ENCODE data around the gene AKNA. TPM values are rescaled to one million over a fixed set of nuclear protein-coding genes. Genes with fewer than 3 reads are reported as not detected.

Gene AKNA
- polyA plus RNA-seq, 4 donors = 11.0 to 18.6 (median 14.5) TPM

- no peak for DNase-seq (ENCODE audit: low read depth in 4 of 4, low spot score in 2 of 4)
Measured at GRCh38 chr9:114376586-114377445, 11.0 kb downstream of the AKNA start.

GRCh38 chr9:114375386-114376175 lies 12.2 kb downstream of the AKNA start:
- no peak for DNase-seq (ENCODE audit: low read depth in 4 of 4, low spot score in 2 of 4)

- no peak for DNase-seq (ENCODE audit: low read depth in 4 of 4, low spot score in 2 of 4)
Measured at GRCh38 chr9:114374936-114375335, 12.8 kb downstream of the AKNA start.

DNA sequence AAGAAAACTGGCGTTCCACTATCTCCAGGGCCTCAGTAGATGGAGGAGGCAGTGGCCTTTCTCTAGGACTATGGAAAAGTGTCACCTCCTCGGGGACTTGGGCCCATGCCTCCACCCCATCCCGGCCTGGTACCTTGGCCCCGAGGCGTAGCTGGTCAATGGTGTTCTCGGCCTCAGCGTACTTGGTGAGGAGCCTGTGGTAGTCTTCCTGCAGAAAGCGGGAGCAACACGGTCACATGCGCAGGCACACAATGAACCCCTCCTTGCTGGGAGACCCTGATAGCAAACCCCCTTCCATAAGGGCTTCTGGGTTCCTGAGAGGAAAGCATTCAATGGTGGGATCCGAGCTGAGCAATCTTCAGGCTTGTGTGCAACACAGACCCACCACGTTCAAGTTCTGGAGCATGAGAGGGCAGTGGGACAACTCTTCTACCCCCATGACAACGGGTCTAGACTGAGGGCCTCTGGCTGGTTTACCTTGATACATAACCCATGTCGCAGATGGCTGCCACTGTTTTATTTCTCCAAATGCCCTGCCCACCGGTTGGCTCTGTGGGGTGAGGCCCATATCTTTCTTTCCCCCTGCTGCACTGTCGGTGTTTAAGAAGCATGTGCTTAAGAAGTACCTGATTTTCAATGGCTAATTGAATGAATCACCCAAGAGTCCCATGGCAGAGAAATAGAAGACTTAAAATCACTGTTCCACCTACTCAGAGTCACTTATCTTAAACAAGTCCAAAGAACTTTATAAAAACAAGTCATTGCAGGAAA lies 13.6 kb downstream of the AKNA start:
- DNase-seq (ENCODE audit: low read depth in 4 of 4, low spot score in 2 of 4) = no peak

DNA sequence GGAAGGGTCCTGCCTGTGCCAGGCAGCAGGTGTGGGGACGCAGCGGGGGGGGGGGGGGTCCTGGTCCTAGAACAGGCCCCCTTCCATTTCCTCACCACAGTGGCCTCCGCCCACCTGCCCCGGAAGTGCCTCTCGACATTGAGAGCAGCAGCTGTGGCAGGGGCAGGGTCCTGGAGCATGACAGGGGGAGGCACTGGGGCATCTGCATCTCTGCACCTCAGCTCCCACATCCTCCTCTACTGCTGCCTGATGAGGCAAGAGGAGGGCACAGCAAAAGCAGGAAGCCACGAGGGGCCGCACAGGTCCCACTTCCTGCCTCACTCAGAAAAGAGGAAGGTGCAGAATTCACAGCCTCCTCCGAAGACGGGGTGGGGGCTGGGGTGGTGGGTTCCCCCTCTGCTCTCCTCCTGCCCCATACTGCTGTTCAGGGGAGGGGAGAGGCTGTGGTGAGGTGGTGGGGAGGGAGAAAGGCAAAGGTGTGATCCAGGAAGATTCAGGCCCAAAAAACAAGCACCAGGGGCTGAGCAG lies 14.8 kb downstream of the AKNA start:
- DNase-seq (ENCODE audit: low read depth in 4 of 4, low spot score in 2 of 4) = no peak

- DNase-seq (ENCODE audit: low read depth in 4 of 4, low spot score in 2 of 4) = no peak
Measured at GRCh38 chr9:114371973-114372917, 15.5 kb downstream of the AKNA start.

- no peak for DNase-seq (ENCODE audit: low read depth in 4 of 4, low spot score in 2 of 4)
Measured at GRCh38 chr9:114371343-114371944, 16.3 kb downstream of the AKNA start.

GRCh38 chr9:114370968-114371320 lies 16.8 kb downstream of the AKNA start:
- DNase-seq (ENCODE audit: low read depth in 4 of 4, low spot score in 2 of 4) = no peak

DNA sequence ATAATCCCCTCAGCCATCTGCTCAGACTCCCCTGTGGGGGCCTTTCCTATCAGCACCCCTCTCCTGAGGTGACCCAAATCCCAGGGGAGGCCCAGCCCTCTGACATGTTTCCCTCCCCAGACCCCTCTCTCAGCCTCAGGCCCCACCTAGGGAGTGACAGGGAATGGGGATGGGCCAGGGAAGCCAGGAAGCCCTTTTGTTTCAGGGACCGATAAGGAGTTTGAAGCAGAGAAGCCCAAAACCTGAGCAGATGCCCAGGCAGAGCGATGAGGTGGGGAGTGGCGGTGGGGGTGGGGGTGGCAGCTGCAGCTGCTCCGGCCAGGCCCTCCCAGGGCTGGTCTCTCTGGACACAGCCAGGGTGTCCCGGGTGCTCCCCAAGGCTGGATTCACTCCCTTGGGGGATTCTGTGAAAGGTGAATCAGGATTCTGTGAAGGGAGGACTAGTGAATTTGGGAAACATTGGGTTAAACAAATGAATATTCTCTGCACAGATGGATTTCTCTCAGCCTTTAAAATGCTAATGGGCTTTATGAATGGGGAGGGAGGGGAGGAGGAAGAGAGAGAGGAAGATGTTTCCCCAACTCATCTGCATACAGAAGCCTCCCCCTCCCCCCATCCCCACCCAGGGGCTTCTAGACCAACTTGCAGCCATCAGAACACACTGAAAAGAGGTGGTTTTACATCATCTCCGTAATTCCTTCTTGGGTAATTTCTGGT lies 17.4 kb downstream of the AKNA start:
- DNase-seq (ENCODE audit: low read depth in 4 of 4, low spot score in 2 of 4) = no peak

DNA sequence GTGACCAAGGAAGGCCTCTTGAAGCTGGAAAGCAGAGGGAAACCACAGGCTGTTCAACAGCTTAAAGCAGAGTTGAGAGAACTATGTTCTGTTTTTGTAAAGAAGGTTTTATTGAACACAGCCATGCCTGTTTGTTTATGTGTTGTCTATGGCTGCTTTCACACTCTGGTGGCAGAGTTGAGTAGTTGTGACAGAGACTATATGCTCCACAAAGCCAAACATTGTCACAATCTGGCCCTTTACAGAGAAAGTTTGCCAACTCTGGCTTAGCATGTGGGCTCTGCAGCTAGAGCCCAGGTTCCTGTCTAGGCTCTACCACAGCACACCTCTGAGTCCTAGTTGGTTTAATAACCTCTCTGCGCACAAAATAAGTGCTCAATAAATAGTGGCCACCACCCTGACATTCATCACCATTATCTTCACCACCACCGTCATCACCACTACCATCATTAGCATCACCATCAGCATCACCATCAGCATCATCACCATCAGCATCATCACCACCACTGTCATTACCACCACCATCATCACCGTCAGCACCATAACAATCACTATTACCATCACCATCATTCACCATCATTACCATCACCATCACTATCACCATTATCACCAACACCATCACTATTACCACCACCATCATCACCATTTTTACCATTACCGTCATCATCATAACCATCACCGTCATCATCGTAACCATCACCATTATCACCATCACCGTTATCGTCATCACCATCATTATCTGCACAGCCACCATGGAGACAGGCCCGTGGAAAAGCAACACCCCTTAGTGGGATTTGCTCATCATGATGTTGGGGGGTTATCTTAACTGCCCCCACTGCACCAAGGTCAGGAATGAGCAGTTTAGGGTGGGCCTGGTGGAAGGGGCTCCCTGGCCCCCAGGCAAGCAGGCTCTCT lies 18.3 kb downstream of the AKNA start:
- DNase-seq (ENCODE audit: low read depth in 4 of 4, low spot score in 2 of 4) = no peak

DNA sequence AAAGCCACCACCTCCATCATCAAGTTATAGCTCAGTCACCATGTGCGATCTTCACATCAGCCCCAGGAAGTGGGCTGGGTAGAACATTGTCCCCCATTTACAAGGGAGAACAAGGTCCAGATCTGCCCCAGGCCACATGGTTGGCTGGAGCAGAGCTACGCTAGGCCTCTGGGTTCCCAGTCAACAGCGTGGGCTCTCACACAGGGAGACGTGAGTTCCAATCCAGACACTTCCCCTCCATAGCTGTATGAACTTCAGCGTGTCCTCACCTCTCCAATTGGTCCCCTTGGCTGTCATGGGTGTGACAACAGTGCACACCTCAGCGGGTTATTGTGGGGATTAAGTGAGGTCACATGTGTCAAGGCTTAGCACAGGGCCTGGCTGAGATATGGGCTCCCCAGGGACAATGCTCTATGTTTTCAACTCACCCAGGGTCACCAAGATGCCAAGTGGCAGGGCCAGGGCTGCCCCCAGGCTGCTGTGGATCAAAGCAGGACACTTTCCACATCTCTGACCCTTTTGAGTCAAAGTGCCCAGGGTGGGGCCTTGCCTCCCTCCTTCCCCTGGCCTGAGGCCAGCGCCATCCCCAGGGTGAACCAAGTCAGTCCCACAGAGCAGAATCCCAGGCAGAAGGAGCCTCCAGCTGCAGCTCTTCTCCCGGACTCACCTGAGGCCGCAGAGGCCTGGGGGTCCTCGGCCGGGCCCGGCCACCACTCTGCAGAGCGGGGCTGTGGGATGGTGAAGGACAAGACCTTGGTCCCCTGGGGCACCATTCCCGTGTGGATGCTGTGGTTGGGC lies 19.8 kb downstream of the AKNA start:
- DNase-seq (ENCODE audit: low read depth in 4 of 4, low spot score in 2 of 4) = no peak

DNA sequence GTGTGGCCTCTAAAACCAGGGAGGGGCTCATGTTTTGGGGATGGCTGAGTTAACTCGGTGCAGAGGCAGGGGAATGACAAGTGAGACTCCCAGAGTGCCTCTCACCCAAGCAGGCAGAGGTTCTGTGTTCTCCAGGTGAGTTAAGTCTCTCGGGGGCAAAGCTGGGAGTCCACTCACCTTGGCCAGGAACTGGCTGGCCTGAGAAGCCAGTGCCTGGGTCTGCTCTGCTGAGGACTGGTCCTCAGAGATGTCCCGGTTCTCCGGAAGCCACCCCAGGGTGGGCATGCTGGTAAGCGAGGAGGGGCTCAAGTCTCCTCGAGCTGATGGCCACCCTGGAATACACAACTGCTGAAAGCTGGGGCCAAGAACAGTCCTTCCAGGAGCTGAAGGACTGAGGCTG lies 20.4 kb downstream of the AKNA start:
- no peak for DNase-seq (ENCODE audit: low read depth in 4 of 4, low spot score in 2 of 4)

GRCh38 chr9:114366334-114367128 lies 21.3 kb downstream of the AKNA start:
- DNase-seq (ENCODE audit: low read depth in 4 of 4, low spot score in 2 of 4) = no peak

GRCh38 chr9:114365194-114365593 lies 22.6 kb downstream of the AKNA start:
- no peak for DNase-seq (ENCODE audit: low read depth in 4 of 4, low spot score in 2 of 4)

- DNase-seq (ENCODE audit: low read depth in 4 of 4, low spot score in 2 of 4) = no peak
Measured at GRCh38 chr9:114364134-114365041, 23.4 kb downstream of the AKNA start.

Measured in left renal cortex interstitium (tissue), 4 donors.